NT2/D1 (cell line): ENCODE data around the gene COX19.

Experiments
- DNase-seq: peaks from one replicate; pipeline ENCODE4 v3.0.0-alpha.2; 2011; ENCODE audit warnings: low read depth, low spot score
- H3K27me3 ChIP-seq: 2 replicates; pipeline ENCODE4 v1.6.0; 2011; ENCODE audit warnings: mild to moderate bottlenecking; ENCODE audit not compliant: insufficient read length, insufficient read depth
- H3K36me3 ChIP-seq: 2 replicates; pipeline ENCODE4 v1.6.1; 2011; ENCODE audit warnings: mild to moderate bottlenecking, low read length, mixed read lengths; ENCODE audit not compliant: insufficient read depth, insufficient read length
- H3K4me1 ChIP-seq: 2 replicates; pipeline ENCODE4 v1.5.1; 2011; ENCODE audit not compliant: insufficient read depth, insufficient read length
- H3K4me3 ChIP-seq: 2 replicates; pipeline ENCODE4 v1.5.1; 2011; ENCODE audit warnings: low read depth; ENCODE audit not compliant: insufficient read length
- H3K9ac ChIP-seq: 2 replicates; pipeline ENCODE4 v1.6.0; 2011; ENCODE audit warnings: low read depth; ENCODE audit not compliant: insufficient read length
- H3K9me3 ChIP-seq: 2 replicates; pipeline ENCODE4 v1.5.1; 2011; ENCODE audit warnings: mild to moderate bottlenecking, low read length; ENCODE audit not compliant: insufficient read depth
- SUZ12 ChIP-seq: IDR thresholded peaks from 2 replicates; pipeline ENCODE4 v1.6.1; 2011; ENCODE audit not compliant: insufficient read length, insufficient read depth; ENCODE audit errors: extremely low read depth
- YY1 ChIP-seq: IDR thresholded peaks from 2 replicates; pipeline ENCODE4 v1.6.1; 2011; ENCODE audit not compliant: insufficient read length, insufficient read depth
- ZNF274 ChIP-seq: IDR thresholded peaks from 2 replicates; pipeline ENCODE4 v1.6.1; 2011; ENCODE audit warnings: mild to moderate bottlenecking, low read depth, low read length

COX19 gene

DNA sequence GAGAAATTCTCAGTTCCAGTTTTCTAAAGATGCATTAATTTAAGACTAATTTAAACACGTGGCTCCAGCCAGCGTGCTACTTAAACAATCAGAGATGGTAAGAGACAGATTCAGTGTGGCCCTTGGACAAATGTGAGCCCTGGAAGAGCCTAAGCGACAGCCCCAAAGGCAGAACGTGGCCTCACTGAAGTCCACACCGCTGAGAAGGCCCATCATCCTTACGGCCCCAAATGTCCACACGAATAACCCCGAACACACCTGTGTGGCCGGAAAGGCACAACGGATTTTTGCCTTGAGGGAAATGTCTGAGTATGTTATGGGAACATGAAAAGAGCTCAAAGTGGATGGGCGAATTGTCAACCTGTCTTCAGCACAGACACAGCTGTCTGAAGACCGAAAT is 3.2 kb downstream of the COX19 start:
- peaks cover 61% of the 10 kb centered on the region for H3K36me3 ChIP-seq
- H3K4me1 ChIP-seq, result peaks cover 5% of the 10 kb centered on the region
- H3K9me3 ChIP-seq, result no peaks in the 10 kb centered on the region
- H3K9ac ChIP-seq, result no peak overlapping the region
- no peak overlapping the region for H3K4me3 ChIP-seq
- no peaks in the 10 kb centered on the region for H3K27me3 ChIP-seq
- no peak for DNase-seq
- TF ChIP-seq SUZ12, result no peak

DNA sequence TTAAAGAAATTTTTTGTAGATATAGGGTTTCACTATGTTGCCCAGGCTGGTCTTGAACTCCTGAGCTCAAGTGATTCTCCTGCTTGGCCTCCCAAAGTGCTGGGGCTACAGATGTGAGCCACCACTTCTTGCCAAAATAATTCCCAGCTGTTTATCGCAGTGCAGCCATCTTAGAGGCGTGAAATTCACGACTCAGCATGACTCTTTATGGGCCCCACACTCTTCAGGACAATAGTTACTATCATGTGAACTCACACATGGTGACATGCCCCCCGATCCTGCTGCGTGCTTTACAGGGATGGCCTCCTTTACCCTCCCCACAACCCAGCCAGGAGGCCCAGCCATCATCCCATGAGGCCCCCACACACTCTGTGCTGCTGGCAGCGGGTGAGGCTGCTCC is 4.6 kb downstream of the COX19 start:
- no peak overlapping the region for H3K9ac ChIP-seq
- peaks cover 72% of the 10 kb centered on the region for H3K36me3 ChIP-seq
- TF ChIP-seq ZNF274 (no peak), SUZ12 (no peak), YY1 (no peak)

DNA sequence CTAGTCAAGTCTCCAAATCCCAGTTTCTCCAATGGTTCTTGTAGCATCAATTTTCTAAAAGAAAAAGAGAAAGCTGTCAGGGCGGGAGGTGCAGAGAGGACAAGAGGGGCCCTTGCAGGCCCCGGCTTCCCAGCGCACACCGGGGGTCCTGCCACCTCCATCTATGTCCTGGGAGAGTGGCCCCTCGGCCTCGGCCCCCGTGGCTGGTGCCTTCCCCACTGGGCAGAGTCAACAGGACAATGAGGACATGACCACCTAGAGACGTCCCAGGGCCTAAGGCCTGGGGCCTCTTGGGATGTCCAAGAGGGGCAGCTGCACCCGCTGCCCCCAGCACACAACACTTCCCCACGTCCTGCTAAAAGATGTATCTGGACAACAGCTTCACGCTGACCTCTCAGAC is 5.9 kb downstream of the COX19 start:
- H3K9me3 ChIP-seq, result no peaks in the 10 kb centered on the region
- no peak for TF ChIP-seq SUZ12
- no peak for TF ChIP-seq YY1
- no peak for TF ChIP-seq ZNF274
- no peak for DNase-seq
- H3K4me3 ChIP-seq, result no peak overlapping the region
- H3K27me3 ChIP-seq, result no peaks in the 10 kb centered on the region
- H3K36me3 ChIP-seq, result peaks cover 78% of the 10 kb centered on the region
- H3K4me1 ChIP-seq, result peaks cover 14% of the 10 kb centered on the region
- no peak overlapping the region for H3K9ac ChIP-seq

More for the DNA sequence above, 4.6 kb downstream of the COX19 start:
- H3K9me3 ChIP-seq, result no peaks in the 10 kb centered on the region
- no peak for DNase-seq
- H3K4me3 ChIP-seq, result no peak overlapping the region
- H3K27me3 ChIP-seq, result no peaks in the 10 kb centered on the region
- H3K4me1 ChIP-seq, result peaks cover 8% of the 10 kb centered on the region

DNA sequence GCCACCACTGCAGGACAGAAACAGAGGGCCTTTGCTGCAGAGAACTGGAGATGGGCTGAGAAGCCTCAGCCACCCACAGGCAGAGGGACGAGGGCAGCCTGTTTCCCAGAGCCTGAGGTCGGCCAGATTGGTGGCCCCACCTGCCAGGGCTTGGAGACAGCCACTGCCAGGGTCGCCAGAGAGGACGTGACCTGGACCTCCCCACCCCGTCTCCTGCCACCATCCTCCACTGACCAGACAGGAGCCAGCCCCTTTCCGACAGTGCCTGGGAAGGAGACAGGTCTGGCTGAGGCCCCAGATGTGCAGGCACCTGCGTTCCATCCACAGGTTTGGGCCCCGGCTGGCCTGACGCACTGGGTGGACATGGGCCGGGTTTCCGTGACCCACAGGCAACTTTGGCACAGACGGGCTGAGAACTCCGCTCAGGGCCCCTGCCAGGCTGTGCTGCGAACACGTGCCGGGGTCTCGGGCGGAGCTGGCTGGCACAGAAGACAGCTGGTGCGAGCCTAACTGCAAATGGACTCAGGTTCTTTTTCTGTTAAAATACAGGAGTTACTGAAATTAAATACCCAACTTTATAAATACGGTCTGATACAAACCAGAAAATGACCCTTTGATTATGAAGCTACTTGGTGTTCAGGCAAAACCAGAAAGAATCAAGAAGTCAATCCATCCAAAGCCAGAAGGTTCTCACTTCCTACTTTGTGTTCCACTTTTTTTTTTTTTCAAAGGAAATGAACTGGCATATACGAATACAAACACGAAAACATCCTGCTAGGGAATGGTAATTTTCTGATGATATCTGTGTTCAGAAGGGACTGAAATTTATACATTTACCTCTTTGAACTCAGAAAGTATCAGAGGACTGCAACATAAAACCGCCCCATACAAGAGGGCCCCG is 6.9 kb downstream of the COX19 start:
- no peak for DNase-seq

DNA sequence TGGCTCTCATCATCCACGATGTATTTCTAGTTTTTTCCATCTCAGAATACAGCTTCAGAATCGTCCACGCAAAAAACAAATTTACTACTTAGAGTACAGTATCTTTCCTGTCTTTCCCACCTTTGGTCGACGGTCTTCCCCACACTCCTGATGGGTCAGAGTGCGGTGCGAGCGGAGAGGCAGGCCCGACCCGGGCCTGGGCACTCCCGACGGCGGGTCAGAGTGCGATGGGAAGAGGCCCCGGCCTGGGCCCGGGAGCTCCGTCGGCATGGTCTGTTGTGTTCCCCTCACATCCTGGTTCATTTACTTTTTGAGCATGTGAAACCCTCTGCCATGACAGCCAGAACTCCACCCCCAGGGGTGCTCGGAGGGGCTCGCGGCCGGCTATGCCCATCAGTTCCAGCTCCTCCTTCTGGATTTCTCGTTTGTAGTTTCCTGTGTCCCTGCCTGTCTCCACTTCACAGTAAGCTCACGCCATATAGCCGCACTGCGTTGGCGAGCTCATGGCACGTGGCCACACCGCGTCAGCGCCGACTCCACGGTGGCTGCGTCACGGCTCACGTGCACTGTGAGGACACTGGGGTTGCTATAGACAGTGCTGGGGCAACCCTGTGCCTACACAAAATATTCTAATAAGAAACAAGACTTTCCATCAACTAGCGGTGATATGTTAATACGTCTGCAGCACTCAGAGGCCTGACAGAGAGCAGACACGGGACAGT is 7.8 kb downstream of the COX19 start:
- no peak for DNase-seq
- no peak overlapping the region for H3K4me3 ChIP-seq
- H3K36me3 ChIP-seq, result peaks cover 68% of the 10 kb centered on the region
- peaks cover 16% of the 10 kb centered on the region for H3K4me1 ChIP-seq
- no peak for TF ChIP-seq SUZ12
- no peak for TF ChIP-seq YY1
- no peak for TF ChIP-seq ZNF274
- H3K9ac ChIP-seq, result no peak overlapping the region
- H3K9me3 ChIP-seq, result peaks cover under 1% of the 10 kb centered on the region; the same call in 1 of the 2 replicates
- no peaks in the 10 kb centered on the region for H3K27me3 ChIP-seq

More for the DNA sequence above, 6.9 kb downstream of the COX19 start:
- TF ChIP-seq YY1 (no peak), SUZ12 (no peak), ZNF274 (no peak)
- Histone ChIP-seq H3K9ac (no peak overlapping the region), H3K4me3 (no peak overlapping the region), H3K27me3 (no peaks in the 10 kb centered on the region), H3K36me3 (peaks cover 77% of the 10 kb centered on the region), H3K9me3 (no peaks in the 10 kb centered on the region), H3K4me1 (peaks cover 16% of the 10 kb centered on the region)

DNA sequence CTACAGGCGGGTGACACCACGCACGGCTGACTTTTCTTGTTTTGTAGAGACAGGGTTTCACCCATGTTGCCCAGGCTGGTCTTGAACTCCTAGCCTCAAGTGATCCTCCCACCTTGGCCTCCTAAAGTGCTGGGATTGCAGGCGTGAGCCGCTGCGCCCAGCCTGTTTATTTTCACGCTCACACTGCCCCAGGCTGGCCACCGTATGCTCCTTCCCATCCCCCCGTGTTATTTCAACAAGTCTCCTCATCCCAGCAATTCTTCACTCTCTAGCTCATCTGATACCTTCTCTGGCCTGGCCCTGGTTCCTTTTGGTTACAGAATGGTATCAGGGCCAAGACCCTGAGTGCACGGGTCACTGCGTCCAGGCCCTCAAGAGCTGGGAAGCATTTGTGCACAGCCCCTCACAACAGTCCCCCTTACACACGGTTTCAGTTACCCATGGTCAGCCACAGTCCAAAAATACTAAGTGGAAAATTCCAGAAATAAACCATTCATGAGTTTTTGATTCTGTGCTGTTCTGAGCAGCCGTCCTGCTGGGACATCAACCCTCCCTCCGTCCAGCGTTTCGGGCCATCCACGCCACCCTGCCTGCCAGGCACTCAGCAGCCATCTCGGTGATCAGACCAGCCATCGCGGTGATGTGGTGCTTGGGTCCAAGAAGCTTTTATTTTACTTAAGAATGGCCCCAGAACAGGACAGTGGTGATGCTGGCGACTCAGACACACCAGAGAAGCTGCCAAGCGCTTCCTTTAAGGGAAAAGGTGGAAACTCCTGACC is 8.9 kb downstream of the COX19 start:
- H3K9me3 ChIP-seq, result peaks cover 4% of the 10 kb centered on the region; the same call in 1 of the 2 replicates
- H3K27me3 ChIP-seq, result no peaks in the 10 kb centered on the region
- TF ChIP-seq SUZ12 (no peak), ZNF274 (no peak), YY1 (no peak)
- H3K9ac ChIP-seq, result peak overlapping the region; percentile 8
- no peak overlapping the region for H3K4me3 ChIP-seq
- peaks cover 59% of the 10 kb centered on the region for H3K36me3 ChIP-seq
- peaks cover 16% of the 10 kb centered on the region for H3K4me1 ChIP-seq
- DNase-seq, result no peak
